ENCODE results near the gene RPL37. TPM values are rescaled to one million over a fixed set of nuclear protein-coding genes. Genes with fewer than 3 reads are reported as not detected.

Gene RPL37
- total RNA-seq, 1 donor from 2014 or later, result 942 TPM

- intact Hi-C loops (cut with DNase I), result no loop called here
- H3K36me3 ChIP-seq, result peaks cover 66% of the 10 kb centered on the region
- no peak overlapping the region for H3K27ac ChIP-seq
- no peaks in the 10 kb centered on the region for H3K27me3 ChIP-seq
- DNase-seq, result no peak
- H3K4me3 ChIP-seq, result no peak overlapping the region
- ATAC-seq, result no peak
- no peaks in the 10 kb centered on the region for H3K9me3 ChIP-seq
- peaks cover 23% of the 10 kb centered on the region for H3K4me1 ChIP-seq
- TF ChIP-seq CTCF (IDR thresholded peaks at IDR 0.05), result no peak
Measured at GRCh38 chr5:40832345-40832744, 2.7 kb downstream of the RPL37 start.

- Histone ChIP-seq H3K4me1 (peaks cover 22% of the 10 kb centered on the region), H3K4me3 (no peak overlapping the region), H3K27me3 (no peaks in the 10 kb centered on the region), H3K36me3 (peaks cover 74% of the 10 kb centered on the region), H3K9me3 (no peaks in the 10 kb centered on the region), H3K27ac (no peak overlapping the region)
- TF ChIP-seq CTCF (IDR thresholded peaks at IDR 0.05), result no peak
- ATAC-seq (no peak), DNase-seq (no peak)
- intact Hi-C loops (cut with DNase I), result no loop called here
Measured at GRCh38 chr5:40831346-40832210, 3.4 kb downstream of the RPL37 start.

DNA sequence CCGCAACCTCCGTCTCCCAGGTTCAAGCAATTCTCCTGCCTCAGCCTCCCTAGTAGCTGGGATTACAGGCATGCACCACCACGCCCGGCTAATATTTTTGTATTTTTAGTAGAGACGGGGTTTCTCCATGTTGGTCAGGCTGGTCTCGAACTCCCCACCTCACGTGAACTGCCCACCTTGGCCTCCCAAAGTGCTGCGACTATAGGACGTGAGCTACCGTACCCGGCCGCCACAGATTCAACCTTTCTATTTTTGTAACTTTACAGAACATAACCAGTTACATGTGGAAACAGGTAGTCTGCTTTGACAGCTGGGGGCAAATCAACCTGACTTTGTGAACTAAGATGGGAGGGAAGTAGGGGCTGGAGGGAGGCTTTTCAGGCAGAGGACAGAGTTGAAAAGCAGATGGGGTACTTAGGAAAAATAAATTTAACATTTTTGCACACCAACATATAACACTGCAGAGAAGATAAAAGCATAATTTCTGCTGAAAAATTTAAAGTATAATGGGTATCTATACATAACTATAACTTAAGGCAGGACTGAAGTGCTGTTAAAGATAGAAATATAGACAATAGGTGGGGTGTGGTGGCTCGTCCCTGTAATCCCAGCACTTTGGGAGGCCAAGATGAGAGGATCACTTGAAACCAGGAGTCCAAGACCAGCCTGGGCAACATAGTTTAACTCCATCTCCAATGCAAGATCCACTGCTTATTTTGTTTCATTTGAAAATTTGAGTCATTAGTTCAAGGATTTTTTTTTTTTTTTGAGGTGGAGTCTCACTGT, 5.1 kb downstream of the RPL37 start:
- ATAC-seq, result no peak
- peaks cover 87% of the 10 kb centered on the region for H3K36me3 ChIP-seq
- H3K4me3 ChIP-seq, result no peak overlapping the region
- no peaks in the 10 kb centered on the region for H3K9me3 ChIP-seq
- TF ChIP-seq CTCF (IDR thresholded peaks at IDR 0.05), result no peak
- no peak for DNase-seq
- no peak overlapping the region for H3K27ac ChIP-seq
- peaks cover 15% of the 10 kb centered on the region for H3K4me1 ChIP-seq
- intact Hi-C loops (cut with DNase I), result no loop called here
- H3K27me3 ChIP-seq, result no peaks in the 10 kb centered on the region

DNA sequence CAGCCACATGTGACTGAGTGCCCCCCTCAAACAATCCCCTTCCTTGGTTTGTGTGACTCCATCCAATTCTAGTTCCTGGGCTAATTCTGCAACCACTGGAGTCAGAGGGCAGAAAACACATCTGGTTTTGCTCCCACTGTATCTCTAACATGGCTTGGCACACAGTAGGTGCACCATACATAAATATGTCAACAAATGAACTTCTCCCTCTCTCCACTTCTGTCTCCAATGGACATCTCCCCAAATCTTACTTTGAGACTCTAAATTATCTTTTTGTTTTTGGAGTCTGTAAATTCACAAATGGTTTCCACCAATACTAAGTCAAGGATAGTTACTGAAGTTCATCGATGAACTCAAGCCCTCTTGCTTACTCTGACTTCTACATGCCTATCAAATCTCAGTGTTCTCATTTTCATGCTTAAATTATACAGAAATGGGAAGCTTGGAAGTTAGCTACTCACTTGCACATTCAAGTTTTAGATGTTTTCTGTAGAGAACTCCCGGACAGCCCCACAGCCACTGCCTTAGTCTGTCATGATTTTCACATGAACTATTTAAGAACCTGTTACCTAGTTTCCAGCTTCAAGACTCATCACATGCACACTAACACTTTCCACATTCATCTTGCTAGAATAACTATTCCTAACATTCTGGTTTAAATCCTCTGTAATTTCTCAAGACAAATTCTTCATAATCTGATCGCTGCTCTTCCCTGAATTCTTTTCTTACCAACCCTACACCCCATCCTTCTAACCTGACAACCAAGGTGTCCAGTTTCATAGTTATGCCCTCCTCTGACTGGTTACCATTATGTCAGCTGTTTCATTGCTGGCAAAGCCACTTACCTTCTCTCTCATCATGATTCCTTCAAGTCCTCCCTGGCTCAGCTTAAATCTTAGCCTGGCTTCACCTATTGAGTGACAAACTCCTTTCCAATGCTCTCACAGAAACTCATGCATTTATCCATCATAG, 6.0 kb downstream of the RPL37 start:
- H3K4me1 ChIP-seq, result peaks cover 15% of the 10 kb centered on the region
- H3K27me3 ChIP-seq, result no peaks in the 10 kb centered on the region
- no peak overlapping the region for H3K27ac ChIP-seq
- intact Hi-C loops (cut with DNase I), result no loop called here
- ATAC-seq (no peak), DNase-seq (no peak)
- H3K9me3 ChIP-seq, result no peaks in the 10 kb centered on the region
- H3K36me3 ChIP-seq, result peaks cover 87% of the 10 kb centered on the region
- TF ChIP-seq CTCF (IDR thresholded peaks at IDR 0.05), result no peak
- no peak overlapping the region for H3K4me3 ChIP-seq

- H3K36me3 ChIP-seq, result peaks cover 78% of the 10 kb centered on the region
- no peak for DNase-seq
- TF ChIP-seq CTCF (IDR thresholded peaks at IDR 0.05), result no peak
Measured at GRCh38 chr5:40828021-40828631, 6.9 kb downstream of the RPL37 start.

More at GRCh38 chr5:40828021-40828631, 6.9 kb downstream of the RPL37 start:
- Histone ChIP-seq H3K27ac (no peak overlapping the region), H3K9me3 (no peaks in the 10 kb centered on the region), H3K4me1 (peaks cover 7% of the 10 kb centered on the region), H3K4me3 (no peak overlapping the region), H3K27me3 (no peaks in the 10 kb centered on the region)
- intact Hi-C loops (cut with DNase I), result no loop called here
- ATAC-seq, result no peak
